ENCODE results near the gene FIGN. TPM values are rescaled to one million over a fixed set of nuclear protein-coding genes. Genes with fewer than 3 reads are reported as not detected.

The FIGN gene
- total RNA-seq, 1 experiment from 2014 or later = 14.6 TPM

DNA sequence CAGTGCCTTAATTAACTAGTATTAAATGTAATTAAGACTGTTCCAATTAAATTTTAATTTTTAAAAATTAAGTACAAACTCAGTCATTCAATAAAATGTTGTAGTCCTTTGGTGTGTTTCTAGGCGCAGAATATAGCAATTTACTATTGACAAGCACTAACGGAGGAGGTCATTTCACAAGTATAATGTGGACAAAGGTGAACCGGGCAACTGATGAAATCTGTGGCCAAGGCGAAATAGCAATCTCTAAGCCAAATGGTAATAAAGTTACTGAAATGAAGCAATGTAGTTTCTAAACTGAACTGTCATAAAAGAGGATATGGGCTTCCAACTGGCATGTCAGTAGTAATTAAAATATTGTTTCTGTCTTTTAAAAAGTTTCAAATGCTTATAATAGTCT is 27.5 kb downstream of the FIGN start:
- no peak overlapping the region for H2BK120ac ChIP-seq (ENCODE audit: low read depth, low read length, poor library complexity, severe bottlenecking)
- H3K56ac ChIP-seq (ENCODE audit: insufficient read length, low read depth, low read length) = no peak overlapping the region
- no CpG with 5 or more reads among the region's 4 CpGs for WGBS (ENCODE audit: extremely low coverage, insufficient read length, low lambda C conversion rate)
- no peak overlapping the region for H3K9ac ChIP-seq (ENCODE audit: extremely low read depth, insufficient read length, low read length)
- no peak overlapping the region for H2BK12ac ChIP-seq (ENCODE audit: insufficient read length, low read depth, low read length)
- no peak overlapping the region for H4K5ac ChIP-seq (ENCODE audit: insufficient read length, low read depth, low read length)
- H3K36me3 Mint-ChIP-seq (ENCODE audit: insufficient read depth in 1 of 3, low read depth in 3 of 3) = no peaks in the 10 kb centered on the region
- no peak overlapping the region for H2BK15ac ChIP-seq (ENCODE audit: low read depth, low read length)
- H3K27ac Mint-ChIP-seq = peak overlapping the region in 2 of 3 experiments; percentile 4 to 21; a peak in 2 of 7 replicates
- no peaks in the 10 kb centered on the region; the same call in 1 of the 2 replicates for H3K4me1 ChIP-seq (ENCODE audit: insufficient read depth, low read length)
- H3K9me3 ChIP-seq (ENCODE audit: control insufficient read depth, low read depth, low read length) = no peaks in the 10 kb centered on the region
- H2BK5ac ChIP-seq (ENCODE audit: insufficient read length, low read length) = no peak overlapping the region
- no peak overlapping the region for H3K4me2 ChIP-seq (ENCODE audit: insufficient read depth, insufficient read length, low read length)
- TF ChIP-seq, protein P1, sequence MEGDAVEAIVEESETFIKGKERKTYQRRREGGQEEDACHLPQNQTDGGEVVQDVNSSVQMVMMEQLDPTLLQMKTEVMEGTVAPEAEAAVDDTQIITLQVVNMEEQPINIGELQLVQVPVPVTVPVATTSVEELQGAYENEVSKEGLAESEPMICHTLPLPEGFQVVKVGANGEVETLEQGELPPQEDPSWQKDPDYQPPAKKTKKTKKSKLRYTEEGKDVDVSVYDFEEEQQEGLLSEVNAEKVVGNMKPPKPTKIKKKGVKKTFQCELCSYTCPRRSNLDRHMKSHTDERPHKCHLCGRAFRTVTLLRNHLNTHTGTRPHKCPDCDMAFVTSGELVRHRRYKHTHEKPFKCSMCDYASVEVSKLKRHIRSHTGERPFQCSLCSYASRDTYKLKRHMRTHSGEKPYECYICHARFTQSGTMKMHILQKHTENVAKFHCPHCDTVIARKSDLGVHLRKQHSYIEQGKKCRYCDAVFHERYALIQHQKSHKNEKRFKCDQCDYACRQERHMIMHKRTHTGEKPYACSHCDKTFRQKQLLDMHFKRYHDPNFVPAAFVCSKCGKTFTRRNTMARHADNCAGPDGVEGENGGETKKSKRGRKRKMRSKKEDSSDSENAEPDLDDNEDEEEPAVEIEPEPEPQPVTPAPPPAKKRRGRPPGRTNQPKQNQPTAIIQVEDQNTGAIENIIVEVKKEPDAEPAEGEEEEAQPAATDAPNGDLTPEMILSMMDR (conservative IDR thresholded peaks at IDR 0.05) = no peak
- no peaks in the 10 kb centered on the region for H3K23me2 ChIP-seq (ENCODE audit: insufficient read length, low read depth, low read length, poor library complexity, severe bottlenecking)
- H3K27ac ChIP-seq (ENCODE audit: insufficient read length, low read depth, low read length) = no peak overlapping the region
- H3K4me1 Mint-ChIP-seq = peaks cover 10 to 12% of the 10 kb centered on the region in 2 experiments
- no peaks in the 10 kb centered on the region; the same call in 1 of the 2 replicates for H3K79me2 ChIP-seq (ENCODE audit: insufficient read depth, low read length)
- no peak overlapping the region for H2AFZ ChIP-seq (ENCODE audit: low read length)
- no peak overlapping the region for H3K23ac ChIP-seq (ENCODE audit: insufficient read length, low read depth, low read length)
- no peaks in the 10 kb centered on the region for H3K27me3 Mint-ChIP-seq (ENCODE audit: low read depth)
- H3K14ac ChIP-seq (ENCODE audit: insufficient read depth, low read length) = no peak overlapping the region
- H4K91ac ChIP-seq (ENCODE audit: insufficient read length, low read depth, low read length) = no peak overlapping the region
- H4K20me1 ChIP-seq (ENCODE audit: control insufficient read depth, insufficient read depth, insufficient read length) = no peaks in the 10 kb centered on the region
- H3K18ac ChIP-seq (ENCODE audit: insufficient read length, low read depth, low read length) = no peak overlapping the region
- no peaks in the 10 kb centered on the region for H3K27me3 ChIP-seq (ENCODE audit: insufficient read depth, low read length)
- no peak overlapping the region for H3T11ph ChIP-seq (ENCODE audit: low read length)
- no peak overlapping the region for H3K4ac ChIP-seq (ENCODE audit: low read depth, low read length)
- no peaks in the 10 kb centered on the region for H3K79me1 ChIP-seq (ENCODE audit: insufficient read depth, low read depth, low read length, poor library complexity, severe bottlenecking)
- H4K8ac ChIP-seq (replicated peaks; ENCODE audit: insufficient read length, low read depth, low read length) = no peak overlapping the region
- H2AK5ac ChIP-seq (ENCODE audit: insufficient read length, low read length) = no peak overlapping the region
- H3K9me3 Mint-ChIP-seq = no peaks in the 10 kb centered on the region
- H3K4me3 Mint-ChIP-seq = no peak overlapping the region
- no peak for DNase-seq
- H2BK20ac ChIP-seq (ENCODE audit: low read depth, low read length, poor library complexity, severe bottlenecking) = no peak overlapping the region

All from H9 (cell line).